Gastroesophageal sphincter (tissue), 4 donors: ENCODE results near the gene EIF1AX. TPM values are rescaled to one million over a fixed set of nuclear protein-coding genes. Genes with fewer than 3 reads are reported as not detected.

Source experiments
- ATAC-seq: fragments of 150-250 bp; one replicate; pipeline ENCODE4 v1.9.1; 2016; ENCODE audit warnings: mild to moderate bottlenecking, moderate library complexity
- H3K27ac ChIP-seq, 4 donors: fragments of 200-600 bp; sonication (generic) in 3 of 4; 1 replicate in 3 of 4; 2 replicates in 1 of 4; pipeline ENCODE4 v1.5.1; 2016 to 2019
- H3K27me3 ChIP-seq: fragments of 200-600 bp; sonication (generic); one replicate; pipeline ENCODE4 v1.5.1; 2019
- H3K36me3 ChIP-seq, 2 donors: fragments of 200-600 bp; sonication (generic); one replicate each; pipeline ENCODE4 v1.5.1; 2019; ENCODE audit warnings: control low read depth in 1 of 2
- H3K4me1 ChIP-seq, 3 donors: fragments of 200-600 bp; sonication (generic); 1 replicate in 2 of 3; 2 replicates in 1 of 3; pipeline ENCODE4 v1.5.1; 2016 to 2019; ENCODE audit warnings: control low read depth in 2 of 3
- H3K4me3 ChIP-seq, 2 donors: fragments of 200-600 bp; sonication (generic); one replicate each; pipeline ENCODE4 v1.5.1; 2019; ENCODE audit warnings: mild to moderate bottlenecking in 1 of 2, moderate library complexity in 1 of 2
- H3K9me3 ChIP-seq, 3 donors: fragments of 200-600 bp; sonication (generic); one replicate each; pipeline ENCODE4 v1.5.1; 2017 to 2019; ENCODE audit warnings: control low read depth in 2 of 3
- CTCF ChIP-seq, 4 experiments: fragments of 200-600 bp in 2 of 4; fragments of 450-650 bp in 2 of 4; sonication (generic) in 1 of 4; IDR thresholded peaks; one replicate each; pipeline ENCODE4 v1.5.1; 2017 to 2019; ENCODE audit warnings: antibody characterized with exemption in 4 of 4, mild to moderate bottlenecking in 2 of 4, moderate library complexity in 2 of 4
- EP300 ChIP-seq: sonication (generic); formaldehyde crosslinking; IDR thresholded peaks from one replicate; pipeline ENCODE4 v1.6.1; 2017; ENCODE audit warnings: antibody characterized with exemption, mild to moderate bottlenecking
- POLR2A ChIP-seq, 2 donors: fragments of 450-650 bp; IDR thresholded peaks; one replicate each; pipeline ENCODE4 v1.6.1; 2017; ENCODE audit warnings: antibody characterized with exemption in 2 of 2, mild to moderate bottlenecking in 2 of 2, moderate library complexity in 1 of 2
- POLR2AphosphoS5 ChIP-seq: sonication (generic); formaldehyde crosslinking; IDR thresholded peaks from one replicate; pipeline ENCODE4 v1.6.1; 2017; ENCODE audit warnings: antibody characterized with exemption
- WGBS, 2 donors: methylation state at CpG; one replicate each; pipeline ENCODE4 v1.1.5; 2018; ENCODE audit warnings: low coverage in 1 of 2; 5-methylcytosine and 5-hydroxymethylcytosine counted together
- total RNA-seq, 4 donors: library from RNA; depleted of rRNA; stranded (reverse); fragments of >200 nt; gene quantifications; one replicate each; pipeline ENCODE4 v1.1.0, GENCODE V29; 2016

EIF1AX gene
- 10 to 100 TPM; 52.0 to 70.4 (median 53.4) TPM for total RNA-seq

DNA sequence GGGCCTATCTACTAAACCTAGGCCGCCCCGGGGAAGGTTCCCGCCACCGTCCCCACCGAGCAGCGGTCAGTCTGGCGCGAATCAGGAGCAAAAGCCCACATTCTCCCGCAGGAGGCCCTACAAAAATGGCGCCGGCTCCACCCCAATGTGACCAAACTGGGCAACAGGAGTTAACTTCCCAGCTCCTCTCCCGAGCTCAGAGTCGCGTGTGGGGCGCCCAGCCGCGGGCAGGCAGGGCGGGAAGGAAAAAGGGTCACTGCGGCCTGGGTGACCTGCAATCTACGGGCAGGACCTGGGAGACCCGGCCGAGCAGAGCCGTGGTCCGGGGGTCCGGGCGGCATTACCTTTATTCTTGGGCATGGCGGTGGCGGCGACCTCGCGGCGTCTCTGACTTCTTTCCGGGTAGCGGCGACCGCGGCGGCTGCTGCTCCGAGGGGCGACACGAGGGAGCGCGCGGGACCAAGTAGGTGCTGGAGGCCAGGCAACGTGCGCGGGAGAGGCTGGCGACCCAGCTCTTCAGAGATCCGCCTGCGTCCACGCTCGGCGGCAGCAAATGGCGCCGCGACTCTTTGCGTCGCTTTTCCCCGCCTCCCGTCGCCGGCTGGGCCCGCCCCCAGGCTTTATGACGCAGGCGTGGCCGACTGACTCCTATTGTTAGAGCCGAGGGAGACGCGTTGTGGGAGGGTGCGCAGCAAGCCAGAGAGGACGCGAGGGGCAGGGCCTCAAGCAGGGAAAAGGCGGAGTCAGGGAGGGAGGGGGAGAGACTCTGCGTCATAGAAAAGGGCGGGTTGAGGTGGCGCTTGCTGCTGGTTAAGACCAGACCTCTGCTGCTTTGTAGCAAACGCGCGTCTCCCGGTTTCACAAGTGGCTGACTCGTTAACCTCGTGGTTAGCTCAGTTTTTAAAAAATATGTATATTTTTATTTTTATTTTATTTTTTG, at the start of gene EIF1AX:
TSS of gene EIF1AX (minus strand) at position 558 of the 940 bp plus-strand sequence. CDS start at position 360, 198 bp downstream.
- 0 to 5% methylated on average over 4 to 9 of the region's 82 CpGs for WGBS, 2 donors
- peaks cover 0 to 21% (median 20%) of the 10 kb centered on the region in 3 donors for H3K4me1 ChIP-seq
- H3K9me3 ChIP-seq = no peaks in the 10 kb centered on the region
- no peaks in the 10 kb centered on the region for H3K27me3 ChIP-seq
- TF ChIP-seq CTCF (IDR thresholded peaks at IDR 0.05) (no peak), POLR2AphosphoS5 (peak; percentile 91), POLR2A (IDR thresholded peaks at IDR 0.05) (peak; percentile 93 to 94), EP300 (no peak)
- H3K4me3 ChIP-seq = peak within 1 kb of the TSS; percentile 73
- peak; percentile 100 for ATAC-seq
- peak within 1 kb of the TSS; percentile 78 to 98 (median 93) for H3K27ac ChIP-seq
- H3K36me3 ChIP-seq = peaks cover 0 to 15% of the 10 kb centered on the region in 2 donors

DNA sequence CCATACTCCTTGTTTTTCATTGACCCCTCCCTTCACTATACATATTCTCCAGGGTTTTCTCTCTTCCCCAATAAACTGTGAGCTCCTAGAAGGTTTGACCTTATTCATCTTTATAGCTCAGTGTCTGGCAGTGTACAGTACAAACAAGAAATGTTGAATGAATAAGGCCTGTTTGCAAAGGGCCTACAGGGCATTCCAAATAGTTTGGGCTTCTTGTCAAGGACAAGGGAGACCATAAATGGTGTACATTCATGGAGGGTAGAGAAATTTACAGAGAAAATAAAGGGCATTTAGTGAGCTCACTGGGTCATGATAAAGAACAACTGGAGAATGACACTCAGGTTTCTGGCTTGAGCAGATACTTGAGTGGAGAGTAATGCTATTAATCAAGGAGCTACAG, 47.5 kb upstream of the EIF1AX start:
- no peaks in the 10 kb centered on the region for H3K4me1 ChIP-seq
- H3K36me3 ChIP-seq = peaks cover 0 to 42% of the 10 kb centered on the region in 2 donors
- TF ChIP-seq EP300 = no peak
- no peak for TF ChIP-seq POLR2A (IDR thresholded peaks at IDR 0.05)
- no peak for TF ChIP-seq POLR2AphosphoS5
- TF ChIP-seq CTCF (IDR thresholded peaks at IDR 0.05) = no peak
- ATAC-seq = no peak
- no peaks in the 10 kb centered on the region for H3K27me3 ChIP-seq
- no peaks in the 10 kb centered on the region for H3K9me3 ChIP-seq
- no peak overlapping the region for H3K4me3 ChIP-seq
- no peak overlapping the region for H3K27ac ChIP-seq

DNA sequence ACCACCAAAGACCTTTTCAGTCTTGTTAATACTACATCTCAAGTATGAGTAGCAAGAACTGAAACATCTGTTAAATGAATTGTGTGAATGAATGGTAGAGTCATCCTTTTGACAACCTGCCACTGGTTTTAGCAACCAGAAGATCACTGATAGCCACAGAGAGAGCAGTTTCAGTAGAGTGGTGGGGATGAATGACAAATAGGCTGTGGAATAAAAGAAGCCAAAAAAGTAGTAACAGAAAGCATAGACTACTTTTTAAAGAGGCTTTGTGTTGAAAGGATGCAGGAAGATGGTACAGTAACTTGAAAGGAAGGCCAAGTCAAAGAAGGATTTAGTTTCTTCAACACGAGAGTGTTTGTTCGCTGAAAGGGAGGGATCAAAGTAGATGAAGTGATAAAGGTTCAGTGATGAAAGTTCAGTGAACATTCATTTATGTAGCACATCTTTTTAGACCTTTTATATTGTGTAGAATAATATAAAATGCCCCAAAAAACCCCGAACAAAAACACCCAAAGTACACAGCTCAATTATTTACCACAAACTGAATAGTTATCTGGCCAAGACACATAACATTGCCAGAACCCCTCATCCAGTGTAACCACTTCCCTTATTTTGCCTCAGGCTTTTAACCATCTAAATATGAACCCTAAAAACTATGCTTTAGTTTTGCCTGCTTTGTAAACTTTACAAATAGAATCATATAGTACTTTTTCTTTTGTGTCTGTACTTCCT, 40.1 kb upstream of the EIF1AX start:
- peaks cover 0 to 22% of the 10 kb centered on the region in 2 donors for H3K36me3 ChIP-seq
- H3K9me3 ChIP-seq = no peaks in the 10 kb centered on the region
- no peak for TF ChIP-seq POLR2A (IDR thresholded peaks at IDR 0.05)
- no peak for TF ChIP-seq POLR2AphosphoS5
- TF ChIP-seq CTCF (IDR thresholded peaks at IDR 0.05) = no peak
- TF ChIP-seq EP300 = no peak
- WGBS, 2 donors = 56 to 81% methylated on average over 3 of the region's 3 CpGs
- H3K27me3 ChIP-seq = no peaks in the 10 kb centered on the region
- no peak overlapping the region for H3K4me3 ChIP-seq
- H3K4me1 ChIP-seq = no peaks in the 10 kb centered on the region
- no peak overlapping the region for H3K27ac ChIP-seq
- ATAC-seq = no peak

DNA sequence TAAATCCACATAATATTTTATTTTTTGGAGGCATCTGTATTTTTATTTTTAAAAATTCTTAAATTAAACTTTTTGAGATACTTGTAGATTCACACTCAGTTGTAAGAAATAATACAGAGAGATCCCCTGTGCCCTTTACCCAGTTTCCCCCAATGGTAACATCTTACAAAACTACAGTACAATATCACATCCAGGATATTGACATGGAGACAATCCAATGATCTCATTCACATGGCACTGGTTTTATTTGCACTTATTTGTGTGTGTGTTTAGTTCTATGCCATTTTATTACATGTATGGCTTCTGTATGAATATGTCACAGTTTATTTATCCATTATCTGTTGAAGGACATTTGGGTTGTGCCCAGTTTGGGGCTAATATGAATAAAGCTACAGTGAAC, 35.5 kb upstream of the EIF1AX start:
- Histone ChIP-seq H3K27ac (no peak overlapping the region), H3K36me3 (peaks cover 0 to 47% of the 10 kb centered on the region in 2 donors), H3K27me3 (no peaks in the 10 kb centered on the region), H3K4me1 (no peaks in the 10 kb centered on the region), H3K4me3 (no peak overlapping the region), H3K9me3 (no peaks in the 10 kb centered on the region)
- ATAC-seq = no peak
- TF ChIP-seq CTCF (IDR thresholded peaks at IDR 0.05) = no peak
- TF ChIP-seq POLR2A (IDR thresholded peaks at IDR 0.05) = no peak
- no peak for TF ChIP-seq EP300
- no peak for TF ChIP-seq POLR2AphosphoS5
